Astrocyte (in vitro differentiated cells and primary cell): ENCODE measurements around the gene KCTD15.

Experiments used
- CTCF ChIP-seq: IDR thresholded peaks from 2 replicates; pipeline ENCODE4 v1.5.1; 2011; ENCODE audit warnings: low read depth, mild to moderate bottlenecking, inconsistent platforms, low read length, moderate library complexity; ENCODE audit not compliant: insufficient read depth
- EZH2 ChIP-seq: IDR thresholded peaks from 2 replicates; pipeline ENCODE4 v1.6.1; 2012; ENCODE audit warnings: mild to moderate bottlenecking, low read length, inconsistent platforms; ENCODE audit not compliant: insufficient read depth

DNA sequence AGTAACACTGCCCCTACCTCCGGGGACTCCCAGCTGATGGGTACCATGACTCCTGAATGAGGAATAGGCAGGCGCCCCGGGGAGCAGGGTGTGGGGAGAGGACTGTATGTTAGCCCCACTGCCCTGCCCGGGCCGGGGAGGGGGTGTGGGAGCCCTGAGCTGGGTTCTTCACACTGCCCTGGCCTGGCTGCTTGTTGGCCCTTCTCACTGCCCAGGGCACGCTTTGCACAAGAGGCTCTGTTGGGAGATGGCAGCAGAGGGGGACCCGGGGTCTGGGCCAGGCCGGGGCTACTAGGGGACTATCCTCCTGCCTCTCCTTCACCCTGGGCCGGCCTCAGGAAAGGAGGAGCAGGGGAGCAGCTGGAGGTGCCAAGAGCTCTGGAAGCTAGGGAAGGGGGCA is 19.3 kb upstream of the KCTD15 start:
- TF ChIP-seq CTCF (no peak), EZH2 (no peak)
